ENCODE measurements around the gene OR8D2.
"Not testable (repeated sequence)": the region's sequence is repeated elsewhere in the genome, so short reads cannot be mapped to it uniquely, and the experiment has no call there.

The OR8D2 gene

DNA sequence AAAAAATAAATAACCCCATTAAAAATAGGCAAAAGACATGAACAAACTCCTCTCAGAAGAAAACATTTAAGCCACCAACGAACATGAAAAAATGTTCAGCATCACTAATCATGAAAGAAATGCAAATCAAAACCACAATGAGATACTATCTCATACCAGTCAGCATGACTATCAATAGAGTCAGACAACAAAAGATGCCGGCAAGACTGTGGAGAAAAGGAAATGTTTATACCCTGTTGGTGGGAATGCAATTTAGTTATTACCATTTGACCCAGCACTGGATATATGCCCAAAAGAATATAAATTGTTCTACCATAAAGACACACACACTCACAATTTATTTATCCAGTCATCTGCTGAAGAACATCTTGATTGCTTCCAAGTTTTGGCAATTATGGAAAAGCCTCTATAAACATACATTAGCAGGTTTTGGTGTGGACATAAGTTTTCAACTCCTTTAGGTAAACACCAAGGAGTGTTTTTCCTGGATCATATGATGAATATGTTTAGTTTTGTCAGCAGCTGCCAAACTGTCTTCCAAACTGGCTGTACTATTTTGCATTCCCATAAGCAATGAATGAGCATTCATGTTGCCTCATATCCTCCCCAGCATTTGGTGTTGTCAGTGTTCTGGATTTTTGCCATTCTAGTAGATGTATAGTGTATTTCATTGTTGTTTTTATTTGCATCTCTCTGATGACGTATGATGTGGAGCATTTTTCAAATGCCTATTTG is 34.2 kb downstream of the OR8D2 start:
- DNase-seq: no peak

GRCh38 chr11:124278261-124278660 is 41.7 kb downstream of the OR8D2 start:
- no peak for DNase-seq

DNA sequence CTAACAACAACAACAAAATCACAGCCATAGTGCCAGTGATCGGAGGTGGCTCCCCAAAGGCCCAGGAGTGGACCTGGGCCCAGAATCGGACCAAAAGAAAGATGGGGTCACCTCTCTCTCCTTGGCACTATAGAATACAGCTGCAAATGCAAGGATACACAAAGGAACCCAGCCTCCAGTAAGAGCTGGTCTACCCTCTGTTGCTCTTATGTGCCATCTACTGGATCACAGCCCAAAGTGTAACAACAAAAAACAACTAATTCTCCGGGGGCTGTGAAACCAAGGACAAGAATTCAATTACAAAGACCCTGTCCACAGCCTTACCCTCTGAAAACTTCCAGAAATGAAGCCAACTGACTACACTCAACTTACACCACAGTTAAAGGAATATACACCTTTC is 42.2 kb downstream of the OR8D2 start:
- DNase-seq: no peak

GRCh38 chr11:124277207-124277606 is 42.8 kb downstream of the OR8D2 start:
- no peak for DNase-seq

GRCh38 chr11:124276081-124276480 is 43.9 kb downstream of the OR8D2 start:
- no peak for DNase-seq

DNA sequence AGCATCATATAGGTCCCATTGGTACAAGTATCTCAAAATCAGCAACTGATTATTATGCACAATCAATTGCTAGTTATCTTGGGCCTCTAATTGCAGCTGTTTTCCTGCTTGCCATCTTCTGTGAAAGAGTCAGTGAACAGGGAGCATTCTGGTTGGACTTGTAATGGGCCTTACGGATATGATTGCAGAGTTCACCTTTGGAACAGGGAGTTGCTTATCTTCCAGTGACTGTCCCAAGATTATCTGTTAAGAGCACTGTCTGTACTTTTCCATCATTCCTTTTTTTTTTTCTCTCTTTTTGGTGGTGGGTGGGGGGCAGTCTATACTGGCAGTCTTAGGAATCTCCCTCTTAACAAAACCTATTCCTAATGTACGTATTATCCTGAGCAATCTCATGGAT is 46.0 kb downstream of the OR8D2 start:
- no peak for DNase-seq

DNA sequence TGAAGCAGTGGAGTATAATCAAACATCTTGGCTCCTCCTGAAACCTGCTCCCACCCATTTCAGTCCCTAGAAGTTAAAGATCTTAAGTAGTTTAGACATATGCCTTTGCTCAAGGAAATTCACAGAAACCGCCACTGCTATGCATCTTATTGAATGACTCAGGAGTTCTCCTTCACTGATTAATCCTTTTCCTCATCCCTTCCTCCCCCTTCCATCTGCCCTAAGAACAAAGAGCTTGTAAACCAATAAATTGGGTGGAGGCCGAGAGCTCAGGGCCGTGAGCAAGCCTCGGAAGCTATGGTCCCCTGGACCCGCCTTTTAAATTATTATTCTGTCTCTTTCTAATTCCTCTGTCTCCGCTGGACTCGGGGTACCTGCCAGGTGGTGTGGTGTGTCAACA is 49.1 kb downstream of the OR8D2 start:
- not testable (repeated sequence) for DNase-seq

Measured in NCI-H510A treated with DMSO at 0.1 percent for 48 hours (cell line).